ENCODE measurements around the gene BTN1A1. TPM values are rescaled to one million over a fixed set of nuclear protein-coding genes. Genes with fewer than 3 reads are reported as not detected.
"Not testable (repeated sequence)": the region's sequence is repeated elsewhere in the genome, so short reads cannot be mapped to it uniquely, and the experiment has no call there.

The BTN1A1 gene
- total and polyA plus RNA-seq, 2 donors (not counting 1 experiment from before 2014, with no cell fraction given), result not detected

DNA sequence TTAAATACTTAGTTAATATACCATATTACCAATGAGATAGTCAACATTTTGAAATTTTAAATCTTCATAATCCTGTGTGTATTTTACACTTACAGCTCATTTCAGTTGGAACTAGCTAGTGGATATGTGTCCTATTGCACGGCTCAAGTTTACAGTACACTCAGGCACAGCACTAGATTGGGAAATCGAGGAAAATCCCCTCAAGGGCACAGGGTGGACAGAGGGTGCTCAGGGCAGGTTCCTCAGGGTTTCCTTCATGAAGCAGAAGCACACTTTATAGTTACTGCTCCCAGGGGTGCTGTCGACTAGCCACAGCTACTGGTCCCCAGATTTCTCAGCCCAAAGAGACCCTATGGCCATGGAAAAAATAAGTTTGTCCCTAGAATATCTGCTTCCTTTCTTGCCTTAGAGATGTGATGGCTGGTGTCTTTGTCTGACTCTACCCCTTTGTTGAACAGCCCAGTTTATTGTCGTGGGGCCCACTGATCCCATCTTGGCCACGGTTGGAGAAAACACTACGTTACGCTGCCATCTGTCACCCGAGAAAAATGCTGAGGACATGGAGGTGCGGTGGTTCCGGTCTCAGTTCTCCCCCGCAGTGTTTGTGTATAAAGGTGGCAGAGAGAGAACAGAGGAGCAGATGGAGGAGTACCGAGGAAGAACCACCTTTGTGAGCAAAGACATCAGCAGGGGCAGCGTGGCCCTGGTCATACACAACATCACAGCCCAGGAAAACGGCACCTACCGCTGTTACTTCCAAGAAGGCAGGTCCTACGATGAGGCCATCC is 40.9 kb upstream of the BTN1A1 start:
- H3K4me1 ChIP-seq (ENCODE audit: control insufficient read depth, extremely low read depth, insufficient read depth, low read length), result peaks cover 6% of the 10 kb centered on the region
- peaks cover 35% of the 10 kb centered on the region for H3K79me2 ChIP-seq (ENCODE audit: control insufficient read depth, insufficient read depth, low read length)
- H3K27ac ChIP-seq (ENCODE audit: insufficient read depth, low read length), result no peak overlapping the region
- H4K20me1 ChIP-seq (ENCODE audit: control insufficient read depth, extremely low read depth, insufficient read depth, low read length), result no peaks in the 10 kb centered on the region
- H3K4me2 ChIP-seq (ENCODE audit: extremely low read depth, insufficient read depth, low read length), result peak overlapping the region; percentile 72
- H3K9ac ChIP-seq (ENCODE audit: insufficient read depth, low read length), result no peak overlapping the region
- no peaks in the 10 kb centered on the region for H3K9me3 ChIP-seq (ENCODE audit: control insufficient read depth, insufficient read depth, low read depth, low read length)
- TF ChIP-seq EZH2 (IDR thresholded peaks at IDR 0.05; ENCODE audit: low read length, missing control alignments), result no peak
- TF ChIP-seq, protein P1, sequence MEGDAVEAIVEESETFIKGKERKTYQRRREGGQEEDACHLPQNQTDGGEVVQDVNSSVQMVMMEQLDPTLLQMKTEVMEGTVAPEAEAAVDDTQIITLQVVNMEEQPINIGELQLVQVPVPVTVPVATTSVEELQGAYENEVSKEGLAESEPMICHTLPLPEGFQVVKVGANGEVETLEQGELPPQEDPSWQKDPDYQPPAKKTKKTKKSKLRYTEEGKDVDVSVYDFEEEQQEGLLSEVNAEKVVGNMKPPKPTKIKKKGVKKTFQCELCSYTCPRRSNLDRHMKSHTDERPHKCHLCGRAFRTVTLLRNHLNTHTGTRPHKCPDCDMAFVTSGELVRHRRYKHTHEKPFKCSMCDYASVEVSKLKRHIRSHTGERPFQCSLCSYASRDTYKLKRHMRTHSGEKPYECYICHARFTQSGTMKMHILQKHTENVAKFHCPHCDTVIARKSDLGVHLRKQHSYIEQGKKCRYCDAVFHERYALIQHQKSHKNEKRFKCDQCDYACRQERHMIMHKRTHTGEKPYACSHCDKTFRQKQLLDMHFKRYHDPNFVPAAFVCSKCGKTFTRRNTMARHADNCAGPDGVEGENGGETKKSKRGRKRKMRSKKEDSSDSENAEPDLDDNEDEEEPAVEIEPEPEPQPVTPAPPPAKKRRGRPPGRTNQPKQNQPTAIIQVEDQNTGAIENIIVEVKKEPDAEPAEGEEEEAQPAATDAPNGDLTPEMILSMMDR (conservative IDR thresholded peaks at IDR 0.05 in 1 of 2, IDR thresholded peaks at IDR 0.05 in 1 of 2; ENCODE audit: low read depth in 1 of 2, low read length in 2 of 2), result no peak
- H2AFZ ChIP-seq (ENCODE audit: low read length), result no peak overlapping the region
- DNase-seq (ENCODE audit: low read depth in 2 of 2), result no peak
- H3K4me3 ChIP-seq (replicated peaks in 1 of 4; ENCODE audit: control extremely low read depth in 1 of 4, insufficient read depth in 1 of 4, low read depth in 3 of 4, low read length in 4 of 4), result peak overlapping the region in 2 of 4 experiments; percentile 75 to 99
- peaks cover 21% of the 10 kb centered on the region for H3K36me3 ChIP-seq (ENCODE audit: control insufficient read depth, insufficient read depth, low read length)
- no peaks in the 10 kb centered on the region for H3K27me3 ChIP-seq (ENCODE audit: control insufficient read depth, insufficient read depth, low read length)

DNA sequence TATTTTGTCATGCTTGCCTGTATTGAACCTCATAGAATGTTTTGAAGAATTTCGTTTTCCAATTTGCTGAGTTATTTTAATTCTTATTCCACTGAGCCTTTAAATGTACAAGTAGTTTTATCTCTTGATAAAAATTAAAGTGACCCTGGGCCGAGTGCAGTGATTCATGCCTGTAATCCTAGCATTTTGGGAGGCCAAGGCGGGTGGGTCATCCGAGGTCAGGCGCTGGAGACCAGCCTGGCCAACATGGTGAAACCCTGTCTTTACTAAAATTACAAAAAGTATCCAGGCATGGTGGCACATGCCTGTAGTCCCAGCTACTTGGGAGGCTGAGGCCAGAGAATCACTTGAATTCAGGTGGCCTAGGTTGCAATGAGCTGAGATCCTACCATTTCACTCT is 38.8 kb upstream of the BTN1A1 start:
- H3K27ac ChIP-seq (ENCODE audit: insufficient read depth, low read length); H3K4me3 ChIP-seq (replicated peaks in 1 of 4; ENCODE audit: control extremely low read depth in 1 of 4, insufficient read depth in 1 of 4, low read depth in 3 of 4, low read length in 4 of 4); H2AFZ ChIP-seq (ENCODE audit: low read length); H3K4me2 ChIP-seq (ENCODE audit: extremely low read depth, insufficient read depth, low read length); H3K4me1 ChIP-seq (ENCODE audit: control insufficient read depth, extremely low read depth, insufficient read depth, low read length); H4K20me1 ChIP-seq (ENCODE audit: control insufficient read depth, extremely low read depth, insufficient read depth, low read length); H3K9ac ChIP-seq (ENCODE audit: insufficient read depth, low read length); H3K27me3 ChIP-seq (ENCODE audit: control insufficient read depth, insufficient read depth, low read length); H3K9me3 ChIP-seq (ENCODE audit: control insufficient read depth, insufficient read depth, low read depth, low read length); DNase-seq (ENCODE audit: low read depth in 2 of 2): not testable (repeated sequence)
- Histone ChIP-seq H3K36me3 (ENCODE audit: control insufficient read depth, insufficient read depth, low read length) (peaks cover 34% of the 10 kb centered on the region), H3K79me2 (ENCODE audit: control insufficient read depth, insufficient read depth, low read length) (peaks cover 35% of the 10 kb centered on the region)

DNA sequence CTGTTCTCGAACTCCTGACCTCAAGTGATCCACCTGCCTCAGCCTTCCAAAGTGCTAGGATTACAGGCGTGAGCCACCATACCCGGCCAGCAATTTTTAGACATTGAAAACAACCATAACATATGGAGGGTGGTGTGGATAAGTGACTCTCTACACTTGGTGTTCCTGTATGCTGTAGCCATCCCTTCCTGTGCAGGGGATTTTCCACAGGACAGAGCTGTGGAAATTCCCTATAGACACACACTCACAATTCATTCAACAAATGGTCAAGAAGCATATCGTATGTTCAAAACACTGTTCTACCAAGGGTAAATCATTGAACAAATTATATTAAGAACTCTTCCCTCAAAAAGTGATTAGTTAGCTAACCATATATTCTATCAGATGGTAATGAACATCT is 36.1 kb upstream of the BTN1A1 start:
- no peak overlapping the region for H2AFZ ChIP-seq (ENCODE audit: low read length)
- no peaks in the 10 kb centered on the region for H4K20me1 ChIP-seq (ENCODE audit: control insufficient read depth, extremely low read depth, insufficient read depth, low read length)
- H3K4me3 ChIP-seq (replicated peaks in 1 of 4; ENCODE audit: control extremely low read depth in 1 of 4, insufficient read depth in 1 of 4, low read depth in 3 of 4, low read length in 4 of 4), result no peak overlapping the region
- H3K4me1 ChIP-seq (ENCODE audit: control insufficient read depth, extremely low read depth, insufficient read depth, low read length), result peaks cover 2% of the 10 kb centered on the region
- no peak overlapping the region for H3K9ac ChIP-seq (ENCODE audit: insufficient read depth, low read length)
- no peak overlapping the region for H3K4me2 ChIP-seq (ENCODE audit: extremely low read depth, insufficient read depth, low read length)
- DNase-seq (ENCODE audit: low read depth in 2 of 2), result no peak
- TF ChIP-seq, protein P1 (conservative IDR thresholded peaks at IDR 0.05 in 1 of 2, IDR thresholded peaks at IDR 0.05 in 1 of 2; ENCODE audit: low read depth in 1 of 2, low read length in 2 of 2), result no peak
- TF ChIP-seq EZH2 (IDR thresholded peaks at IDR 0.05; ENCODE audit: low read length, missing control alignments), result no peak
- H3K79me2 ChIP-seq (ENCODE audit: control insufficient read depth, insufficient read depth, low read length), result peaks cover 23% of the 10 kb centered on the region
- H3K27ac ChIP-seq (ENCODE audit: insufficient read depth, low read length), result no peak overlapping the region
- peaks cover 41% of the 10 kb centered on the region for H3K36me3 ChIP-seq (ENCODE audit: control insufficient read depth, insufficient read depth, low read length)
- no peaks in the 10 kb centered on the region for H3K9me3 ChIP-seq (ENCODE audit: control insufficient read depth, insufficient read depth, low read depth, low read length)
- H3K27me3 ChIP-seq (ENCODE audit: control insufficient read depth, insufficient read depth, low read length), result no peaks in the 10 kb centered on the region
